RWPE1 (cell line): ENCODE measurements around the gene MPND.
"Not testable (repeated sequence)": the region's sequence is repeated elsewhere in the genome, so short reads cannot be mapped to it uniquely, and the experiment has no call there.

Experiments used
- CTCF ChIA-PET: fragments of 350-600 bp; sonication (Branson Sonifier 250); formaldehyde crosslinking; extraction: SDS; loops from one replicate; lab custom pipeline; 2021; lab: Yijun Ruan, JAX
- POLR2A ChIA-PET: fragments of 400-600 bp; formaldehyde crosslinking; extraction: SDS; loops from one replicate; lab custom pipeline; 2020; ENCODE audit warnings: antibody characterized with exemption; ENCODE audit not compliant: low non-redundant PET; lab: Yijun Ruan, JAX
- DNase-seq: peaks from one replicate; pipeline ENCODE4 v3.0.0; 2012; ENCODE audit warnings: low spot score
- H3K27ac ChIP-seq: fragments of 450-650 bp; 2 replicates; pipeline ENCODE4 v1.5.1; 2017
- TF ChIP-seq, protein P1 (sequence below): fragments of 450-650 bp; conservative IDR thresholded peaks from 2 replicates; pipeline ENCODE4 v1.5.1; 2017; ENCODE audit warnings: low read depth, mild to moderate bottlenecking

Gene MPND

GRCh38 chr19:4346020-4346383, 2.6 kb downstream of the MPND start:
- TF ChIP-seq, protein P1, sequence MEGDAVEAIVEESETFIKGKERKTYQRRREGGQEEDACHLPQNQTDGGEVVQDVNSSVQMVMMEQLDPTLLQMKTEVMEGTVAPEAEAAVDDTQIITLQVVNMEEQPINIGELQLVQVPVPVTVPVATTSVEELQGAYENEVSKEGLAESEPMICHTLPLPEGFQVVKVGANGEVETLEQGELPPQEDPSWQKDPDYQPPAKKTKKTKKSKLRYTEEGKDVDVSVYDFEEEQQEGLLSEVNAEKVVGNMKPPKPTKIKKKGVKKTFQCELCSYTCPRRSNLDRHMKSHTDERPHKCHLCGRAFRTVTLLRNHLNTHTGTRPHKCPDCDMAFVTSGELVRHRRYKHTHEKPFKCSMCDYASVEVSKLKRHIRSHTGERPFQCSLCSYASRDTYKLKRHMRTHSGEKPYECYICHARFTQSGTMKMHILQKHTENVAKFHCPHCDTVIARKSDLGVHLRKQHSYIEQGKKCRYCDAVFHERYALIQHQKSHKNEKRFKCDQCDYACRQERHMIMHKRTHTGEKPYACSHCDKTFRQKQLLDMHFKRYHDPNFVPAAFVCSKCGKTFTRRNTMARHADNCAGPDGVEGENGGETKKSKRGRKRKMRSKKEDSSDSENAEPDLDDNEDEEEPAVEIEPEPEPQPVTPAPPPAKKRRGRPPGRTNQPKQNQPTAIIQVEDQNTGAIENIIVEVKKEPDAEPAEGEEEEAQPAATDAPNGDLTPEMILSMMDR = no peak
- ChIA-PET CTCF (no interaction called here), POLR2A (no interaction called here)
- H3K27ac ChIP-seq = 0 out of 2 replicates have a peak overlapping the region, but pooled peaks have one; percentile 9
- DNase-seq = no peak

DNA sequence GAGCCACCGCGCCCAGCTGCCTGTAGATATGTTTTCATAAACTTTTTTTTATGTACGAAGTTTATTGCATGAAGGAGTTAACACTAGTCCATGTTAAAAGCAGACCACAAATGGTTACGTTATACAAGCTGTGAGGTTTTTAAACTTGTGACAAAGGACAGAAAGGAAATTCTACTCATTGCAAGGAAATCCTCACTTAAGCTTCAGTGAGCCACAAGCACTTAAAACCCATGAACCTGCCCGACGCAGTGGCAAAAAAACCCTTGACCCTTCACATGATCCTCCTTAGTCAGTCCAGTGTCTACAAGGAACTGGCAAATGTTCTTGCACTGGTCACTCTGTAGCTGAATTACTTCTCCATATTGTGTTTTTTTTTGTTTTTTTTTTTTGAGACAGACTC, 4.2 kb downstream of the MPND start:
- ChIA-PET POLR2A (interaction anchor here (0.7 kb wide), 1 partner anchor 53 kb away, joined by 6 read pairs; the partner anchor contains the start of gene SH3GL1), CTCF (no interaction called here)
- no peak for DNase-seq
- TF ChIP-seq, protein P1 = no peak
- no peak overlapping the region for H3K27ac ChIP-seq

DNA sequence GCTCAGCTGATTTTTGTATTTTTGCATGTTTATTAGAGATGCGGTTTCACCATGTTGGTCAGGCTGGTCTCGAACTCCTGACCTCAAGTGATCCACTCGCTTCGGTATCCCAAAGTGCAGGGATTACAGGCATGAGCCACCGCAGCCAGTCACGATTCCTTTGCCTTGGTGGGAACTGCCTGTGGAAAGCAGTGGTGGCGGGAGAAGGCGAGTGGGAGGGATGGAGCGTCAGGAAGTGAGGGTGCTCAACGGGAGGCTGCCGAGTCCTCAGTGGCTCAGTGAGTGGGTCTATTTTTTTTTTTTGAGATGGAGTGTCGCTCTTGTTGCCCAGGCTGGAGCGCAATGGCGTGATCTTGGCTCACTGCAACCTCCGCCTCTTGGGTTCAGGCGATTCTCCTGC, 5.9 kb downstream of the MPND start:
- DNase-seq, H3K27ac ChIP-seq, CTCF ChIA-PET, POLR2A ChIA-PET: not testable (repeated sequence)

GRCh38 chr19:4350111-4350510, 6.7 kb downstream of the MPND start:
- H3K27ac ChIP-seq = no peak overlapping the region; the same call in 1 of the 2 replicates
- DNase-seq = no peak
- TF ChIP-seq, protein P1 = no peak
- CTCF ChIA-PET = no interaction called here
- POLR2A ChIA-PET = no interaction called here

DNA sequence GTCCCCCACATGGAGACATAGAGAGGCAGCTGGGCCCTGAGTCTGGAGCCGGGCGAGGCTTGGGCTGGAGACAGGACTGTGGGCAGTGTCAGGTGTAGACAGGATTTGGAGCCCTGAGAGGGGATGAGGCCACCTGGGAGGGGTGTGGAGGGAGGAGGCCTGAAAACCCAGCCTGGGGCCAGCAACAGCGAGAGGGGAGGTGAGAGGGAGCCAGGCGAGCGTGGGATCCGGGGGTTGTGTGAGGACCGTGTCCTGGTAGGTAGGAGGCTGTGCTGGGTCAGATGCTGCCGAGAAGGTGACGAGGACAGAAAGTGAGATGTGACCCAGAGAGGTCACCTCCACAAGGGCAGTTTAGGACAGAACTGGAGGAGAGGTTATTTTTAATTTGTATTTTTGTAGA, 7.4 kb downstream of the MPND start:
- CTCF ChIA-PET = interaction anchor here (0.6 kb wide), 1 partner anchor 214 kb away, joined by 6 read pairs; no protein-coding TSS in a partner anchor
- DNase-seq = no peak
- POLR2A ChIA-PET = no interaction called here
- TF ChIP-seq, protein P1 = no peak
- H3K27ac ChIP-seq = peak overlapping the region; percentile 38

DNA sequence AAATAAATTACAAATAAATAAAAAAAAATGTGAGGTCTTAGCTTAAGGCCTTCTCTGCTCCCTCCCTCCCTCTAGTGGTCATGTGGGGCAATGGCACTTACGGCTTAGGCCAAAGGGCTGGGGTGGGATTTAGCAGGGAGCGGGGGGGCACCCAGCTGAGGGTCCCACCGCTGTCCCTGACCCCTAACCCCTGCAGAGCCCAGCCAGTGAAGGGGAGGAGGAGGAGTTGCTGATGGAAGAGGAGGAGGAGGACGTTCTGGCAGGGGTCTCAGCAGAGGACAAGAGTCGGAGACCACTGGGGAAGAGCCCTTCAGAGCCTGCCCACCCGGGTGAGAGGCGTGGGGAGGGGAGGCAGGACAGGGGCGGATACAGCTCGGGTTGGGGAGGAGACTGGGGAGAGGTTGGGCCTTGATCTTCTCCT, 9.3 kb downstream of the MPND start:
- ChIA-PET POLR2A (interaction anchor here (0.7 kb wide), 1 partner anchor 55 kb away, joined by 5 read pairs; no protein-coding TSS in a partner anchor), CTCF (interaction anchor here (0.7 to 2.0 kb wide), 9 partner anchors 8 to 119 kb away, joined by 3 to 10 read pairs (median 6); no protein-coding TSS in a partner anchor)
- TF ChIP-seq, protein P1 = peak; percentile 81
- H3K27ac ChIP-seq = peak overlapping the region; percentile 38
- peak; percentile 36 for DNase-seq

GRCh38 chr19:4354282-4354681, 10.9 kb downstream of the MPND start:
- ChIA-PET CTCF (interaction anchor here (0.6 kb wide), 2 partner anchors 43 to 157 kb away, joined by 3 read pairs; no protein-coding TSS in a partner anchor), POLR2A (interaction anchor here (0.6 kb wide), 1 partner anchor 11 kb away, joined by 4 read pairs; the partner anchor contains the start of gene MPND)
- peak overlapping the region; percentile 34 for H3K27ac ChIP-seq
- no peak for DNase-seq
- TF ChIP-seq, protein P1 = no peak
